LNCAP (cell line): ENCODE data around the gene SPIRE1.

Experiments used
- CTCF ChIP-seq: fragments of 450-650 bp; IDR thresholded peaks from 2 replicates; pipeline ENCODE4 v1.5.1; 2017; ENCODE audit warnings: mild to moderate bottlenecking

SPIRE1 gene

GRCh38 chr18:12479982-12480381, 177.9 kb downstream of the SPIRE1 start:
- no peak for TF ChIP-seq CTCF

GRCh38 chr18:12479536-12479935, 178.4 kb downstream of the SPIRE1 start:
- TF ChIP-seq CTCF, result no peak

GRCh38 chr18:12478269-12479047, 179.4 kb downstream of the SPIRE1 start:
- TF ChIP-seq CTCF, result no peak

- TF ChIP-seq CTCF, result no peak
These were observed 180.3 kb downstream of the SPIRE1 start for GRCh38 chr18:12477606-12478005.

GRCh38 chr18:12476955-12477354, 181.0 kb downstream of the SPIRE1 start:
- TF ChIP-seq CTCF, result no peak

- no peak for TF ChIP-seq CTCF
These were observed 183.0 kb downstream of the SPIRE1 start for GRCh38 chr18:12474876-12475275.

- TF ChIP-seq CTCF, result no peak
These were observed 183.8 kb downstream of the SPIRE1 start for GRCh38 chr18:12474146-12474545.
